ENCODE data around the gene GPRC5D.

GPRC5D gene

GRCh38 chr12:12952036-12952435 lies at the start of gene GPRC5D:
GPRC5D (minus strand) TSS chr12:12952170; CDS start chr12:12950384, 1,786 bp downstream.
- no peak for DNase-seq (ENCODE audit: low read depth)

DNA sequence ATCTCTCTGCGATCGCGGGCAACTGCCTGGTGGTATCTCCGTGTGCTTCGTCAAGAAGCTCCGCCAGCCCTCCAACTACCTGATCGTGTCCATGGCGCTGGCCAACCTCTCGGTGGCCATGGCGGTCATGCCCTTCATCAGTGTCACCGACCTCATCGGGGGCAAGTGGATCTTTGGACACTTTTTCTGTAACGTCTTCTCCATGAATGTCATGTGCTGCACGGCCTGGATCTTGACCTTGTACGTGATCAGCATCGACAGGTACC lies 49.7 kb upstream of the GPRC5D start:
- DNase-seq (ENCODE audit: low read depth), result no peak

- peak; percentile 58 for DNase-seq (ENCODE audit: low read depth)
Observed at GRCh38 chr12:13000925-13001774, 49.2 kb upstream of the GPRC5D start.

DNA sequence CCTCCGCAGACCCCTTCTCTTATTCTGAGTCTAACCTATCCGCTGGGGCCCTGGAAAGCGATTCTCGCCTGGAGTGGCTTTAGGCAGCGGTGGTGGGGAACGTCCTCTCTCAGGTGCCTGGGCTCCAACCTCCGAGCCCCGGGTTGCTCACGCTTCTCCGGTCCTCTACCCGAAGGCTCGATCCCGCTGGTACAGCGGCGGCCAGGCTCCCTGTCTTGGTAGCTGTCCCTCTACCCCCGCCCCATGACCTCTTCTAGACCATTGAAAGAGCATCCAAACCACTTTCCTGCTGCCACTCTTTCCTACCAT lies 48.6 kb upstream of the GPRC5D start:
- DNase-seq (ENCODE audit: low read depth), result peak; percentile 16

DNA sequence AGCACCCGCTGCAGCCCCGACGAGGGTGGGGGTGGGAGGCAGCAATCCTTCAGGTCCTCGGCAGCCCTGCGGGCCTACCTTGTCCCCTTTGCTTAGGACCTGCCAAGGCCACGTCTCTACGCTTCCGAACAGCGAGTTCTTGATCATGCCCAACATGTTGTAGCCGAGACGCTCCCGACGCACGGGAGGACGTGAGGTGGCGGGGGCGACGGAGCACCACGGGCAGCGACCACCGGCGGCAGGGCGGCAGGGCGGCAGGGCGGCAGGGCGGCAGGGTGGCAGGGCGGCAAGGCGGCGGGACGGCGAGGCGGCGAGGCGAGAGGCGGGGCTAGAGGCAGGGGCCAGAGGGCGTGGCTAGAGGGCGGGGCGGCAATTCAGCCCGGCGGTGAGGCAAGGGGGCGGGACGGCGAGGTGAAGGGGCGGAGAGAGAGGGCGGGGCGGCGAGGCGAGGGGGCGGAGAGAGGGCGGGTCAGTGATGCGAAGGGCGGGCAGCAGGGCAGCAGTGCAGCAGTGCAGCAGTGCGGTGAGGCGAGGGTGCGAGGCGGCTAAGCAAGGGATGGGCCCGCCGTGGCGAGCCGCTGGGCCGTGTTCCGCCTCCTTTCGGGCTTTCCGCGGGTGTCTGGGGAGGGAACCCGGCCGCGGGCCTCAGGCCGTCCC lies 48.1 kb upstream of the GPRC5D start, which contains the start of gene HEBP1:
HEBP1 (minus strand) TSS at position 307 of the 657 bp plus-strand sequence; CDS start at position 156, 151 bp downstream.
- DNase-seq (ENCODE audit: low read depth), result peak; percentile 91

- peak; percentile 6 for DNase-seq (ENCODE audit: low read depth)
Observed at GRCh38 chr12:12999271-12999958, 47.4 kb upstream of the GPRC5D start.

GRCh38 chr12:12998248-12998647 lies 46.3 kb upstream of the GPRC5D start:
- DNase-seq (ENCODE audit: low read depth), result no peak

- DNase-seq (ENCODE audit: low read depth), result no peak
Observed at GRCh38 chr12:12997734-12998133, 45.8 kb upstream of the GPRC5D start.

- DNase-seq (ENCODE audit: low read depth), result no peak
Observed at GRCh38 chr12:12997156-12997555, 45.2 kb upstream of the GPRC5D start.

DNA sequence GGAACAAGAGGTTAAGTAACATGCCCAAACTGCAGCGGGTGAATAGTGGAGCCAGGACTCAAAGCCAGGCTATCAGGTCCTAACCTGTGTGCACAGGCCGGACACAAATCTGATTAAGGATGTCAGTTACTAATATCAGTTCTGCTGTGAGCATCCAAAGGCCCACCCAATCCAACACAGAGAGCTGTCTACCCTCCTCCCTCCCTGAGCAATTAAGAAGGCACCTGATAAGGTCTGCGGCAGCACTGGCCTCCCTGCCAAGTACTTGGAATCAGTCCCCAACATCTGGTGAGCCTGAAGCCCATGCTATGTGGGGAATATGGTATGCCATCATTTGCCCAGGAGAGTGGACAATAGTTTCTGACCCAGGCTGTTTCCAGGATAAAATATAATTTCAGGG lies 44.2 kb upstream of the GPRC5D start:
- DNase-seq (ENCODE audit: low read depth), result no peak

- no peak for DNase-seq (ENCODE audit: low read depth)
Observed at GRCh38 chr12:12995088-12995487, 43.1 kb upstream of the GPRC5D start.

DNA sequence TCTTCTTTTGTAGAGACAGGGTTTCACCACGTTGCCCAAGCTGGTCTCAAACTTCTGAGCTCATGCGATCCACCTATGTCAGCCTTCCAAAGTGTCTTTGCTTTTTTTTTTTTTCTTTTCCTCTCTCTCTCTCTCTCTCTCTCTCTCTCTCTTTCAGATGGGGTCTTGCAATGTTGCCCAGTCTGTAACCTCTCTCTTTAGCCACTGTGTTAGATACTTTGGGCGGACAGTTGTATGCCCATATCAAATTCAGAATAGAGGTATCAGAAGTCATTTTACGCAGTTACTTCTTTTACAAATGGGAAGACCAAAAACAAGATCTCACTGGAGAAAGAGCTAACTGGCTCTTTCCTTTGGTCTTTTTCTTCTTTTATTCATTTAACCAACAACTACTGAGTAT lies 41.4 kb upstream of the GPRC5D start:
- DNase-seq (ENCODE audit: low read depth), result no peak

DNA sequence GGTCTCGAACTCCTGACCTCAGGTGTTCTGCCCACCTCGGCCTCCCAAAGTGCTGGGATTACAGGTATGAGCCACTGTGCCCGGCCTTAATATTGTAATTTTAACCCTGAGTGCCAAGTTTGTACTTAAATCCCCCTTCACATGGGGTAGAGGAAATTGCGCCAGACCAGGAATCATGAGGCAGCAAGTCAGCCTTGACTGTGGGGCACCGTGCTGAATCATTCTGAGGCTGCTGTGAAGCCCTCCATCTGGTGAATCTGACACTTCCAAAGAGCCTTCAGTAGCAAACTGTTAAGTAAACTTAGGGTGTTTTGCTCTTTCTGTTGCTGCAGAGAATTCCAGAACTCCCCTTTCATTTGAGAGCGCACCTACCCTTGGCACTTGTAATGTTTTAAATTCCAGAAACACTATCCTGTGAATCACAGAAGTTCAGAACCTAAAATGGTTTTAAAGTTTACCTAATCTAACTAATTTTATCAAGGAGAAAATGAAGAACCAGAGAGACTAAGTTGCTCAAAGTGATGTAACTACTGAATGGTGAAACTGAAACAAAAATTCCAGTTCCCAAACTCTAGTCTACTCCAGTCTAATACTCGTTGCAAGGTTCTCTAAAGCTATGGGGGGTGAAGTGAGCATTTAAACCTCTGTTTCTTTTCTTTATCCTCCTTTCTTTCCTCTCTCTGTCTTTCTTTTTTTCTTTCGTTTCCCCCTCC lies 40.6 kb upstream of the GPRC5D start:
- peak; percentile 96 for DNase-seq (ENCODE audit: low read depth)

DNA sequence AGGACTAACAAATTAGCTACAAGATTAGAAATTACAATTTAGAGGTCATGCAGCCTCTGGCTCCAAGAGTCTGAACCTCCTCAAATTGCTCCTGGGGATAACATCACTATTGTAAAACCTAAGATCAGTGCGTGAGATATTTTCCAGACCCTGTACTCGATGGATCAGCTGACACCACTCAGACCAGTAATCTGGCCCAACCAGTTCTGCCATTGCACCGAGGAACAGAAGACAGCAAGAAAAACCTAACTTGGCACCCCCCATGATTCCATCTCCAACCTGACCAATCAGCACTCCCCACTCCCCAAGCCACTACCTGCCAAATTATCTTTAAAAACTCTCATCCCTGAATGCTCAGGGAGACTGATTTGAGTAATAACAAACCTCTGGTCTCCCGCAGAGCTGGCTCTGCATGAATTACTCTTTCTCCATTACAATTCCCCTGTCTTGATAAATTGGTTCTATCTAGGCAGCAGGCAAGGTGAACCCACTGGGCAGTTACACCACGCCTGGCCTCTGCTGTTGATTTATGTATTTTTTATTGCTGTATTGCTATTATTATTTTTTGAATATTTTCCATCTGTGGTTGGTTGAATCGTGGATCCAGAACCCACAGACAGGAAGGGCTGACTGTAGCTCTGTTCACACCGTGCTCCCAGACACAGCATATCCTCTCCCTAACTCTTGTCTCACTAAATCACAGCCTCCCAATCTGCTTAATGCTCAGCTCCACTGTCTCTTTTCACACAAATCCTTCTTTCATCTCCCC lies 38.9 kb upstream of the GPRC5D start:
- no peak for DNase-seq (ENCODE audit: low read depth)

GRCh38 chr12:12987421-12987820 lies 35.5 kb upstream of the GPRC5D start:
- no peak for DNase-seq (ENCODE audit: low read depth)

DNA sequence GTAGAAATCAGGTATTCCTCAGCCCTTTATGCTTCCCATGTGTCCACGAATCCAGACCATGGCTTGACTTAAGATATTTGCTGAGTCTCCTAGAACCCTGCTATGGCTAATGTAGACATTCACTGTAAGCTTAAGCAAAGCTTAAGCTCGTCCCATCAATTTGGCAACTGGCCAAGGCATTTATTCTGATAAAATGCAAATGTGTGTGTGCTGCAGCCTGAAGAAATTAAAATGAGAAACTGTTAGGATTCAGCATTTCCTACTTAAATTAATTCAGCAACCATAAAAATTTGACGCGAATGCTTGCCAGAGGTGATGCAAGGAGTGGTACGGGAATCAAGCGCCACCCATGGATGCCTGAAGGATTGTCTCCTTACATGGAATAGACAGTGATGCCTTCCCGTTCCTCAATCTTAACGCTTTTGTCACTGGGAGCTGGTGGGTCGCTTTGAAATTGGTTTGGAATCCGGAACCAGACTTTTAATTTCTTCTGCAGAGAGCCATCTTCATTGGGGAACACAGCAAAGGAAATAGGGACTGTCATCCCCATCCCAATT lies 34.9 kb upstream of the GPRC5D start:
- no peak for DNase-seq (ENCODE audit: low read depth)

DNA sequence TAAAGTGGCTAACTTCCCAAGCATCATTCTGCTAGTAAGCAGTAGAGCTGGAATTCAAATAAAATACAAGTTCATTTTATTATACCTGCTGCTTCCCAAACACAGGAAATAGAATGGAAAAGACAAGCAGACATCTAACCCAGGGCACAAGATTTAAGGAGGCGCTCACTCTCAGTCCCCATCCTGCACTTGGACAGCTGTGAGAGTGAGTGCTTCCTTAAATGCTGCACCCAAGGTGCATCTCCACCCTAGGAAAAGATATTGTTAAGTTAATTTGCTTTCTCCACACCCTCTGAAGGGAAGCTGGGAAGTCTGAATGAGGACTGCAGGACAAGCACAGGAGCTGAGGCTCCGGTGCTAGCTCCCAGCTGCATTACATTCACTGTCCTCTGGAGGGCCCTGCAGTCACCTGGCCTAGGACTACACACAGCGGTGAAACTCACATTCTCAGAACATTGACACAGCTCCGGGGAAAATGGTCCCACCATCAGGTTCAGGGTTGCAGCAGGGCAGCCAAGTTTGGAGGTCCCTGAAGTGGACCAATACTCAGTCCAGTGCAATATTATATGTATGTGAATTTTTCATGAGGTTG lies 33.9 kb upstream of the GPRC5D start:
- DNase-seq (ENCODE audit: low read depth), result no peak

DNA sequence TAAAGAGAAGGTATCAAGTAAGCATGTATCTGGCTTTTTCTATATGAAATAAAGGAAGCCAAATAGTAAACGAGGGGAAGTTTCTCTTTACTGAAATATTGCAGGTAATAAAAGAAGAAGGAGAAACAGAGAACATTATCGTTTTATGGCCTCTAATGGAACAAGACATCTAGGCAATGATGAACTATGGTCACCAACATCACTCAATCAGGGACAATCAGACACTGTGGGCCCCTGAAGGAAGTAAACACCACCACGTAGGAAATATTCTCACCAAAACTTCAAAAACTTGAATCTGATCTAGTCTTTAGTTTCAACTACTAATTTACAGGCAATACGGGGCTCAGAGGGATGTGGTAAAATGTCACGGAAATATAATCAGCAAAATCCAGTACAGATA lies 32.2 kb upstream of the GPRC5D start:
- DNase-seq (ENCODE audit: low read depth), result no peak

GRCh38 chr12:12983420-12984035 lies 31.6 kb upstream of the GPRC5D start:
- peak; percentile 47 for DNase-seq (ENCODE audit: low read depth)

DNA sequence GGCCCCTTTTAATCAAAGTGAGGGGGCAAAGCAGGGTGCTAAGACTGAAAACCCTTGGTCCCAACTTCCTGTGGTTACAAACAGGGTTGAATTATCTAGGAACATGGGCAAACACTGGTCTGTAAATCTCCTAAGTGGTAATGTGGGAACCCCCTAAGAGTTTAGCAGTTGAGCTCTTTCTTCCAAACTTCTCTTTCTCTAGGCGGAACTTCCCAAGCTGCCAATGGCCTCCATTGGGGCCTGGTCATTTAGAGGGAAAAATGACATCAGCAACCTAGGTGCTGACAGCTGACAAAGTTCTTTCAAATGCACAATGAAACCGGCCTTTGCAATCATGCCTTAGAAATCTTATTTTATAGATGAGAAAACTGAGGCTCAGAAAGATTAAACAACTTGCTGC lies 30.4 kb upstream of the GPRC5D start:
- no peak for DNase-seq (ENCODE audit: low read depth)

All from fibroblast of gingiva (primary cell).